ENCODE measurements around the gene OR5D18. TPM values are rescaled to one million over a fixed set of nuclear protein-coding genes. Genes with fewer than 3 reads are reported as not detected.

Gene OR5D18
- total RNA-seq, 1 experiment from 2014 or later = not detected

- TF ChIP-seq, protein P1, sequence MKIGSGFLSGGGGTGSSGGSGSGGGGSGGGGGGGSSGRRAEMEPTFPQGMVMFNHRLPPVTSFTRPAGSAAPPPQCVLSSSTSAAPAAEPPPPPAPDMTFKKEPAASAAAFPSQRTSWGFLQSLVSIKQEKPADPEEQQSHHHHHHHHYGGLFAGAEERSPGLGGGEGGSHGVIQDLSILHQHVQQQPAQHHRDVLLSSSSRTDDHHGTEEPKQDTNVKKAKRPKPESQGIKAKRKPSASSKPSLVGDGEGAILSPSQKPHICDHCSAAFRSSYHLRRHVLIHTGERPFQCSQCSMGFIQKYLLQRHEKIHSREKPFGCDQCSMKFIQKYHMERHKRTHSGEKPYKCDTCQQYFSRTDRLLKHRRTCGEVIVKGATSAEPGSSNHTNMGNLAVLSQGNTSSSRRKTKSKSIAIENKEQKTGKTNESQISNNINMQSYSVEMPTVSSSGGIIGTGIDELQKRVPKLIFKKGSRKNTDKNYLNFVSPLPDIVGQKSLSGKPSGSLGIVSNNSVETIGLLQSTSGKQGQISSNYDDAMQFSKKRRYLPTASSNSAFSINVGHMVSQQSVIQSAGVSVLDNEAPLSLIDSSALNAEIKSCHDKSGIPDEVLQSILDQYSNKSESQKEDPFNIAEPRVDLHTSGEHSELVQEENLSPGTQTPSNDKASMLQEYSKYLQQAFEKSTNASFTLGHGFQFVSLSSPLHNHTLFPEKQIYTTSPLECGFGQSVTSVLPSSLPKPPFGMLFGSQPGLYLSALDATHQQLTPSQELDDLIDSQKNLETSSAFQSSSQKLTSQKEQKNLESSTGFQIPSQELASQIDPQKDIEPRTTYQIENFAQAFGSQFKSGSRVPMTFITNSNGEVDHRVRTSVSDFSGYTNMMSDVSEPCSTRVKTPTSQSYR (CRISPR knock-in tag; IDR thresholded peaks at IDR 0.05) = no peak
- TF ChIP-seq GRHL2 (CRISPR knock-in tag; IDR thresholded peaks at IDR 0.05; ENCODE audit: insufficient replicate concordance, severe bottlenecking) (no peak), OVOL2 (CRISPR knock-in tag; IDR thresholded peaks at IDR 0.05; ENCODE audit: borderline replicate concordance) (no peak)
Observed at GRCh38 chr11:55849037-55849436, 29.6 kb downstream of the OR5D18 start (continued).

GRCh38 chr11:55852141-55852540, 32.7 kb downstream of the OR5D18 start:
- Mint-ChIP-seq H3K27ac (no peak overlapping the region), H3K27me3 (ENCODE audit: low read depth) (peaks cover 7% of the 10 kb centered on the region), H3K4me1 (no peaks in the 10 kb centered on the region), H3K9me3 (peaks cover 81% of the 10 kb centered on the region), H3K36me3 (peaks cover 53% of the 10 kb centered on the region), H3K4me3 (no peak overlapping the region)
- DNase-seq (ENCODE audit: low spot score) (no peak), ATAC-seq (no peak)
- TF ChIP-seq FOXK1 (CRISPR knock-in tag; IDR thresholded peaks at IDR 0.05) = no peak
- TF ChIP-seq ZNF423 (CRISPR knock-in tag; IDR thresholded peaks at IDR 0.05) = no peak
- TF ChIP-seq SP1 (CRISPR knock-in tag; conservative IDR thresholded peaks at IDR 0.05) = no peak
- TF ChIP-seq, protein P1 (CRISPR knock-in tag; IDR thresholded peaks at IDR 0.05) = no peak
- no peak for TF ChIP-seq HMGXB4 (CRISPR knock-in tag; IDR thresholded peaks at IDR 0.05)
- no peak for TF ChIP-seq CBFB (CRISPR knock-in tag; IDR thresholded peaks at IDR 0.05; ENCODE audit: low read depth)
- TF ChIP-seq, protein P2, sequence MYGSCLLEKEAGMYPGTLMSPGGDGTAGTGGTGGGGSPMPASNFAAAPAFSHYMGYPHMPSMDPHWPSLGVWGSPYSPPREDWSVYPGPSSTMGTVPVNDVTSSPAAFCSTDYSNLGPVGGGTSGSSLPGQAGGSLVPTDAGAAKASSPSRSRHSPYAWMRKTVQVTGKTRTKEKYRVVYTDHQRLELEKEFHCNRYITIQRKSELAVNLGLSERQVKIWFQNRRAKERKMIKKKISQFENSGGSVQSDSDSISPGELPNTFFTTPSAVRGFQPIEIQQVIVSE (CRISPR knock-in tag; IDR thresholded peaks at IDR 0.05; ENCODE audit: borderline replicate concordance) = no peak
- no peak for TF ChIP-seq ERG (CRISPR knock-in tag; IDR thresholded peaks at IDR 0.05)
- TF ChIP-seq, protein P3, sequence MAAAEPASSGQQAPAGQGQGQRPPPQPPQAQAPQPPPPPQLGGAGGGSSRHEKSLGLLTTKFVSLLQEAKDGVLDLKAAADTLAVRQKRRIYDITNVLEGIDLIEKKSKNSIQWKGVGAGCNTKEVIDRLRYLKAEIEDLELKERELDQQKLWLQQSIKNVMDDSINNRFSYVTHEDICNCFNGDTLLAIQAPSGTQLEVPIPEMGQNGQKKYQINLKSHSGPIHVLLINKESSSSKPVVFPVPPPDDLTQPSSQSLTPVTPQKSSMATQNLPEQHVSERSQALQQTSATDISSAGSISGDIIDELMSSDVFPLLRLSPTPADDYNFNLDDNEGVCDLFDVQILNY (CRISPR knock-in tag; IDR thresholded peaks at IDR 0.05) = no peak
- TF ChIP-seq GABPB1 (CRISPR knock-in tag; IDR thresholded peaks at IDR 0.05) = no peak
- TF ChIP-seq MAX (CRISPR knock-in tag; IDR thresholded peaks at IDR 0.05) = no peak
- ChIA-PET CTCF (no interaction called here), POLR2A (no interaction called here)
